SK-N-SH (cell line): ENCODE results near the gene TULP4.

Experiments
- CHD2 ChIP-seq: fragments of 150-350 bp; IDR thresholded peaks from 2 replicates; pipeline ENCODE4 v1.6.1; 2018; ENCODE audit warnings: low read length; ENCODE audit not compliant: partially characterized antibody
- EP300 ChIP-seq, 2 experiments: IDR thresholded peaks; 2 replicates each; pipeline versions ENCODE4 v1.4.0 to v1.6.1; 2012; ENCODE audit warnings: borderline replicate concordance in 1 of 2, low read depth in 1 of 2, low read length in 1 of 2
- EZH2phosphoT487 ChIP-seq: fragments of 200-600 bp; sonication (generic); IDR thresholded peaks from 2 replicates; pipeline ENCODE4 v1.6.1; 2017; ENCODE audit warnings: low read depth, mixed run types, mild to moderate bottlenecking, antibody characterized with exemption, moderate library complexity, borderline replicate concordance
- GATA2 ChIP-seq: sonication (generic); formaldehyde crosslinking; IDR thresholded peaks from 2 replicates; pipeline ENCODE4 v1.5.0; 2020; ENCODE audit warnings: mild to moderate bottlenecking, missing genetic modification reagents
- JUND ChIP-seq: IDR thresholded peaks from 2 replicates; pipeline ENCODE4 v1.4.0; 2012
- POLR2AphosphoS5 ChIP-seq: IDR thresholded peaks from 2 replicates; pipeline ENCODE4 v1.6.1; 2012; ENCODE audit warnings: low read depth, low read length
- RAD21 ChIP-seq: IDR thresholded peaks from 2 replicates; pipeline ENCODE4 v1.6.1; 2012; ENCODE audit warnings: mild to moderate bottlenecking, low read length
- RFX5 ChIP-seq: IDR thresholded peaks from 2 replicates; pipeline ENCODE4 v1.6.1; 2012; ENCODE audit warnings: mild to moderate bottlenecking, improper control_type of control experiment, low read length
- TCF12 ChIP-seq: IDR thresholded peaks from 2 replicates; pipeline ENCODE4 v1.4.0; 2012
- TEAD4 ChIP-seq: IDR thresholded peaks from 2 replicates; pipeline ENCODE4 v1.4.0; 2012; ENCODE audit warnings: mild to moderate bottlenecking, borderline replicate concordance; ENCODE audit not compliant: insufficient read depth
- TF ChIP-seq, protein P1 (sequence below): fragments of 200-600 bp; sonication (generic); IDR thresholded peaks from 2 replicates; pipeline ENCODE4 v1.6.1; 2017; ENCODE audit warnings: antibody characterized with exemption, mild to moderate bottlenecking, moderate library complexity
- TF ChIP-seq, protein P2 (sequence below): IDR thresholded peaks from 2 replicates; pipeline ENCODE4 v1.6.1; 2012; ENCODE audit warnings: mild to moderate bottlenecking, low read depth, low read length, moderate library complexity
- TF ChIP-seq, protein P3 (sequence below): fragments of 150-350 bp; IDR thresholded peaks from 2 replicates; pipeline ENCODE4 v1.6.1; 2017; ENCODE audit warnings: antibody characterized with exemption, low read length, low read depth, borderline replicate concordance
- TF ChIP-seq, protein P4 (sequence below): IDR thresholded peaks from 2 replicates; pipeline ENCODE4 v1.4.0; 2012; ENCODE audit warnings: low read depth, borderline replicate concordance

DNA sequence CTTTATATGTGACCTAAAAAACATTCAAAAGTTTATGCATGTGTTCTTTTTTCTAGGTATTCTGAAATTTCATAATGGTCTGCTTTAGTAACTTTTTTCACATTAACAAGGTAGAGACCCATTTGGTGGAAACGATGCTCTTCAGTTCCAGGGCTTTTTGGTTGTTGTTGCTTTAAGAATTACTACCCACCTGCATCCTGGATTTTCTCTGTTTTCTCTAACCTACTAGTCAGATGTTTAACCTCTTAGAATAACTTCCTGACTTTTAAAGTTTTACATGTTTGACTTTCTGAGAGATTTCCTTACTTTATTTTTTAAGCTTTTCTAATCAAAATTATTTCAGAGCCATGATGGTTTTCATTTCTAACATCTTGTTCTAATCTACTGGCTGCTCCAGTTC lies 14.9 kb downstream of the TULP4 start:
- TF ChIP-seq, protein P1, sequence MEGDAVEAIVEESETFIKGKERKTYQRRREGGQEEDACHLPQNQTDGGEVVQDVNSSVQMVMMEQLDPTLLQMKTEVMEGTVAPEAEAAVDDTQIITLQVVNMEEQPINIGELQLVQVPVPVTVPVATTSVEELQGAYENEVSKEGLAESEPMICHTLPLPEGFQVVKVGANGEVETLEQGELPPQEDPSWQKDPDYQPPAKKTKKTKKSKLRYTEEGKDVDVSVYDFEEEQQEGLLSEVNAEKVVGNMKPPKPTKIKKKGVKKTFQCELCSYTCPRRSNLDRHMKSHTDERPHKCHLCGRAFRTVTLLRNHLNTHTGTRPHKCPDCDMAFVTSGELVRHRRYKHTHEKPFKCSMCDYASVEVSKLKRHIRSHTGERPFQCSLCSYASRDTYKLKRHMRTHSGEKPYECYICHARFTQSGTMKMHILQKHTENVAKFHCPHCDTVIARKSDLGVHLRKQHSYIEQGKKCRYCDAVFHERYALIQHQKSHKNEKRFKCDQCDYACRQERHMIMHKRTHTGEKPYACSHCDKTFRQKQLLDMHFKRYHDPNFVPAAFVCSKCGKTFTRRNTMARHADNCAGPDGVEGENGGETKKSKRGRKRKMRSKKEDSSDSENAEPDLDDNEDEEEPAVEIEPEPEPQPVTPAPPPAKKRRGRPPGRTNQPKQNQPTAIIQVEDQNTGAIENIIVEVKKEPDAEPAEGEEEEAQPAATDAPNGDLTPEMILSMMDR, result no peak
- TF ChIP-seq, protein P2, sequence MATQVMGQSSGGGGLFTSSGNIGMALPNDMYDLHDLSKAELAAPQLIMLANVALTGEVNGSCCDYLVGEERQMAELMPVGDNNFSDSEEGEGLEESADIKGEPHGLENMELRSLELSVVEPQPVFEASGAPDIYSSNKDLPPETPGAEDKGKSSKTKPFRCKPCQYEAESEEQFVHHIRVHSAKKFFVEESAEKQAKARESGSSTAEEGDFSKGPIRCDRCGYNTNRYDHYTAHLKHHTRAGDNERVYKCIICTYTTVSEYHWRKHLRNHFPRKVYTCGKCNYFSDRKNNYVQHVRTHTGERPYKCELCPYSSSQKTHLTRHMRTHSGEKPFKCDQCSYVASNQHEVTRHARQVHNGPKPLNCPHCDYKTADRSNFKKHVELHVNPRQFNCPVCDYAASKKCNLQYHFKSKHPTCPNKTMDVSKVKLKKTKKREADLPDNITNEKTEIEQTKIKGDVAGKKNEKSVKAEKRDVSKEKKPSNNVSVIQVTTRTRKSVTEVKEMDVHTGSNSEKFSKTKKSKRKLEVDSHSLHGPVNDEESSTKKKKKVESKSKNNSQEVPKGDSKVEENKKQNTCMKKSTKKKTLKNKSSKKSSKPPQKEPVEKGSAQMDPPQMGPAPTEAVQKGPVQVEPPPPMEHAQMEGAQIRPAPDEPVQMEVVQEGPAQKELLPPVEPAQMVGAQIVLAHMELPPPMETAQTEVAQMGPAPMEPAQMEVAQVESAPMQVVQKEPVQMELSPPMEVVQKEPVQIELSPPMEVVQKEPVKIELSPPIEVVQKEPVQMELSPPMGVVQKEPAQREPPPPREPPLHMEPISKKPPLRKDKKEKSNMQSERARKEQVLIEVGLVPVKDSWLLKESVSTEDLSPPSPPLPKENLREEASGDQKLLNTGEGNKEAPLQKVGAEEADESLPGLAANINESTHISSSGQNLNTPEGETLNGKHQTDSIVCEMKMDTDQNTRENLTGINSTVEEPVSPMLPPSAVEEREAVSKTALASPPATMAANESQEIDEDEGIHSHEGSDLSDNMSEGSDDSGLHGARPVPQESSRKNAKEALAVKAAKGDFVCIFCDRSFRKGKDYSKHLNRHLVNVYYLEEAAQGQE, result no peak
- TF ChIP-seq TCF12, result no peak
- TF ChIP-seq POLR2AphosphoS5, result no peak
- TF ChIP-seq RAD21, result no peak
- TF ChIP-seq EZH2phosphoT487, result no peak
- no peak for TF ChIP-seq RFX5
- no peak for TF ChIP-seq GATA2 (CRISPR knock-in tag)
- TF ChIP-seq EP300 (IDR thresholded peaks at IDR 0.05; ENCODE audit: borderline replicate concordance in 1 of 2, low read depth in 1 of 2, low read length in 1 of 2), result no peak
- TF ChIP-seq, protein P3, sequence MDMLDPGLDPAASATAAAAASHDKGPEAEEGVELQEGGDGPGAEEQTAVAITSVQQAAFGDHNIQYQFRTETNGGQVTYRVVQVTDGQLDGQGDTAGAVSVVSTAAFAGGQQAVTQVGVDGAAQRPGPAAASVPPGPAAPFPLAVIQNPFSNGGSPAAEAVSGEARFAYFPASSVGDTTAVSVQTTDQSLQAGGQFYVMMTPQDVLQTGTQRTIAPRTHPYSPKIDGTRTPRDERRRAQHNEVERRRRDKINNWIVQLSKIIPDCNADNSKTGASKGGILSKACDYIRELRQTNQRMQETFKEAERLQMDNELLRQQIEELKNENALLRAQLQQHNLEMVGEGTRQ, result no peak
- TF ChIP-seq, protein P4, sequence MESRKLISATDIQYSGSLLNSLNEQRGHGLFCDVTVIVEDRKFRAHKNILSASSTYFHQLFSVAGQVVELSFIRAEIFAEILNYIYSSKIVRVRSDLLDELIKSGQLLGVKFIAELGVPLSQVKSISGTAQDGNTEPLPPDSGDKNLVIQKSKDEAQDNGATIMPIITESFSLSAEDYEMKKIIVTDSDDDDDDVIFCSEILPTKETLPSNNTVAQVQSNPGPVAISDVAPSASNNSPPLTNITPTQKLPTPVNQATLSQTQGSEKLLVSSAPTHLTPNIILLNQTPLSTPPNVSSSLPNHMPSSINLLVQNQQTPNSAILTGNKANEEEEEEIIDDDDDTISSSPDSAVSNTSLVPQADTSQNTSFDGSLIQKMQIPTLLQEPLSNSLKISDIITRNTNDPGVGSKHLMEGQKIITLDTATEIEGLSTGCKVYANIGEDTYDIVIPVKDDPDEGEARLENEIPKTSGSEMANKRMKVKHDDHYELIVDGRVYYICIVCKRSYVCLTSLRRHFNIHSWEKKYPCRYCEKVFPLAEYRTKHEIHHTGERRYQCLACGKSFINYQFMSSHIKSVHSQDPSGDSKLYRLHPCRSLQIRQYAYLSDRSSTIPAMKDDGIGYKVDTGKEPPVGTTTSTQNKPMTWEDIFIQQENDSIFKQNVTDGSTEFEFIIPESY, result no peak
- TF ChIP-seq JUND, result no peak
- TF ChIP-seq TEAD4, result no peak
- TF ChIP-seq CHD2, result no peak
